HK-2 (cell line): ENCODE results near the gene CCDC40.
A peak's percentile ranks its signal among the peaks of the same experiment; 100 is the strongest.

Experiments used
- DNase-seq: peaks from one replicate; pipeline ENCODE4 v3.0.0-alpha.2; 2018; ENCODE audit not compliant: unreplicated experiment

CCDC40 gene

GRCh38 chr17:80047176-80047575 is 10.7 kb downstream of the CCDC40 start:
- DNase-seq = no peak

- no peak for DNase-seq
Observed at GRCh38 chr17:80049986-80050385, 13.5 kb downstream of the CCDC40 start.

DNA sequence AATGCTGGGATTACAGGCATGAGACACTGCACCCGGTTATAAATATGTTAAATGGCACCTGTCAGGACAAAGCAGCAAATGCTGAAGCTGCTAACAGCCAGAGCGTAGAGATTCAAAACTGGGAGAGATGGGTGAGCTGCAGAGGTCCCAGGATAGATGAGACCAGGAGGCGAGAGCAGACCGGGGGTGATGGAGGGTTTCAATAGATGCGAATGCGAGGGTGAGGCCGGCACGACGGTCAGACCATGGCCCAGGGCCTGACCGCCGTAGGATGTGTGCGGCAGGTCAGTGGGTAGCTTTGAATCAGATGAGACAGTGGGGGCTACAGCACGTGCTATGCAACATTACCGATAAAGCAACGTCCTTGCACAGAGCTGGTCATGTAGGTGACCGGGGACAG is 14.3 kb downstream of the CCDC40 start:
- no peak for DNase-seq

- no peak for DNase-seq
Observed at GRCh38 chr17:80051681-80052080, 15.2 kb downstream of the CCDC40 start.

DNA sequence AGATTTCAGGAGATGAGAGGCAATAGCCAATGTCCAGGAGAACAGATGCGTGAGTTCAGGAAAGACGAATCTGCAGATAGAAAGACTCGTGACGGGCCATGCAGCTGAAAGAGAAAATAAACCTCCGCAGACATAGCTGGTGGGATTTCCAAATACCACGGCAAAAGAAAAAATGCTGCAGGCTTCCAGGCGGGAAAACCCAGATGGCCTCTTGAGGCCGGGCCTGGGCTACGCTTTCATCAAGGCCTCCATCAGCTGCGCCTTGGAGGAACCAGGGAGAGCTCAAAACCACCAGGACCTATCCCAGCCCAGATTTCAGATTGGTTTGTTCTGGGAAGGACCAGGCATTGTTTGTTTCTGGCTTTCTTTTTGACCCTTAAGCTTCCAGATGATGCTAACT is 16.7 kb downstream of the CCDC40 start:
- no peak for DNase-seq

GRCh38 chr17:80055597-80055996 is 19.2 kb downstream of the CCDC40 start:
- DNase-seq = no peak

- no peak for DNase-seq
Observed at GRCh38 chr17:80058311-80058955, 22.0 kb downstream of the CCDC40 start.

DNA sequence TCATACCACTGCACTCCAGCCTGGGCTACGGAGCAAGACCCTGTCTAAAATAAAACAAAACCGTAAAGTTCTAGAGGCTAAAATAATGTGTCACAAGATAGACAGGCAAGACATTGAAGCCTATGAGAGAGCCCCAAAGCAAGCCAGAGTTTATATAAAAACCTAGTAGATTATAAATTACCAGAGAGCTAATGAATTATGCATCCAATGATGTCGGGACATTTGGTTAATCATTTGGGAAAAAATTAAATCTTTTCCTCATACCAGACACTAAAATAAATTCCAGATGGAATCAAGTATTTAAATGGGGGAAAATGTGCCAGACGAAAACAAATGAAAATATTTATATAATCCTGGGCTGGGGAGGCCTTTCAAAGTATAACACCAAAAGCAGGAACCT is 24.2 kb downstream of the CCDC40 start:
- DNase-seq = no peak

- DNase-seq = no peak
Observed at GRCh38 chr17:80061421-80061820, 25.0 kb downstream of the CCDC40 start.

- peak; percentile 70 for DNase-seq
Observed at GRCh38 chr17:80063830-80064585, 27.6 kb downstream of the CCDC40 start.

DNA sequence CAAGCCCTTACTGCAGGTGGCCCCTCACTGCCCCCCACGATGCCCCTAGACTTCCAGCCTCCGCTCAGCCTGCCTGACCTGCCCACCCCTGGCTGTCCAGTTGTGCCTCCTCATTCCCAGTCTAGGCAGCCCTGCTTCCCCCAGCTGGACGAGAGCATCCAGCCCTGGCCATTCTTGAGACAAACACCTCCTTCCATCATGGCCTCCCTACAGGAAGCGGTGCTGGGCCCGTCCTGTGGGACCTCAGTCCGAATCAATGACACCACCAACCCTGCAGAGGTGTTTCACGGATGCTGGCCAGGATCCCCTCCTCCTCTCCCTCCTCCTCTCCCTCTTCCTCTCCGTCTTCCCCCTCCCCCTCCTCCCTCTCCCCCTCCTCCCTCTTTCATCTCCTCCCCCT is 28.3 kb downstream of the CCDC40 start:
- DNase-seq = no peak

GRCh38 chr17:80065478-80066170 is 29.2 kb downstream of the CCDC40 start:
- no peak for DNase-seq

DNA sequence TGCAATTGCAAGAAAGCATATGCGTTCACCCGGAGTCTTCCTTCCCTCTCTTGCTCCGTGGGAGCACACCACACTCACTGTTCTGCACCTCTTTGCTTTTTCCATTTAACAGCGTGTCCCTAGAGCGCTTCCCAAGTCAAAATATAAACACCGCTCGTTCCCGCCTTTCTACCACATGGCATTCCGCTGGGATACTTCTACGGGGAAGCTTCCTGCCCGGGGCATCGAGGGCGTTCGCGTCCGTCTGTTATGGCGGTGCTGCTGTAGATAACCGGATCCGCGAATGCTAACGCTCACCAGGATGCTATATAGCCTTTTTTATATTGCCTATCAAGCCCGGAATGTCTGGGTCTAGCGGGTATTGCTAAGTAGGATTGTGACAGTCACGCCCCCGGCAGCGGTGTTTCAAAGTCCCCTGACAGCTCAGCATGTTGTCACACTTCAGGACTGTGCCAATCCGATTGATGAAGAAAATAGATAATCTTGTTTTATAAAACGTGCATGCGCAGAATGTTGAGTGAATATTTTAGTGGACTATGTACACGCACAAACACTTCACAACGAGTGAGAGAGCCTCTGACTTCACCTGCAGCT is 31.0 kb downstream of the CCDC40 start:
- no peak for DNase-seq

GRCh38 chr17:80068301-80069222 is 32.1 kb downstream of the CCDC40 start:
- DNase-seq = no peak

DNA sequence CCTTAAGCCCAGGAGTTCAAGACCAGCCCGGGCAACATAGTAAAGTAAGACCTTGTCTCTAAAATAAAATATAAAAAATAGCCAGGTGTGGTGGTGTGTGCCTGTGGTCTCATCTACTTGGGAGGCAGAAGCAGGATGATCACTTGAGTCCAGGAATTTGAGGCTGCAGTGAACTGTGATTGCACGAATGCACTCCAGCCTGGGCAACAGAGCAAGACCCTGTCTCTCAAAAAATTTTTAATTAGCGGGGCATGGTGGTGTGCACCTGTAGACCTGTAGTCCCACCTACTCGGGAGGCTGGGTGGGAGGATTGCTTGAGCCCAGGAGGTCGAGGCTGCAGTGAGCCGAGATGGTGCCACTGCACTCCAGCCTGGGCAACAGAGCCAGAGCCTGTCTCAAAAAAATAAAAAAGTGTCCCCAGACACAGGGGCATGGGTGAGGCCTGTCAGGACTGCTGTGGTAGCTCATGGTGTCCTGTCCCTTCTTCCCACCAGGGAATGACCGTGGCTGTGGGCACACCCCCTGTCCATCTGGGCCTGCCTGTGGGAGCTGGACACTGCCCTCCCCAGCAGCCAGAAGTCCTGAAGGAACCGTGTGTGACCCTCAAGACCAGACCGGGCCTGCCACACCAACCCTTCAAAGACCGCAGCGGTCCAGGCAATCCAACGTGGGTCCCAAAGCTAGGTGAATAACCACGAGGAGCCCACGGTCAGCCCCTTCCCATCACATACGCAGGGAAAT is 34.1 kb downstream of the CCDC40 start:
- no peak for DNase-seq

DNA sequence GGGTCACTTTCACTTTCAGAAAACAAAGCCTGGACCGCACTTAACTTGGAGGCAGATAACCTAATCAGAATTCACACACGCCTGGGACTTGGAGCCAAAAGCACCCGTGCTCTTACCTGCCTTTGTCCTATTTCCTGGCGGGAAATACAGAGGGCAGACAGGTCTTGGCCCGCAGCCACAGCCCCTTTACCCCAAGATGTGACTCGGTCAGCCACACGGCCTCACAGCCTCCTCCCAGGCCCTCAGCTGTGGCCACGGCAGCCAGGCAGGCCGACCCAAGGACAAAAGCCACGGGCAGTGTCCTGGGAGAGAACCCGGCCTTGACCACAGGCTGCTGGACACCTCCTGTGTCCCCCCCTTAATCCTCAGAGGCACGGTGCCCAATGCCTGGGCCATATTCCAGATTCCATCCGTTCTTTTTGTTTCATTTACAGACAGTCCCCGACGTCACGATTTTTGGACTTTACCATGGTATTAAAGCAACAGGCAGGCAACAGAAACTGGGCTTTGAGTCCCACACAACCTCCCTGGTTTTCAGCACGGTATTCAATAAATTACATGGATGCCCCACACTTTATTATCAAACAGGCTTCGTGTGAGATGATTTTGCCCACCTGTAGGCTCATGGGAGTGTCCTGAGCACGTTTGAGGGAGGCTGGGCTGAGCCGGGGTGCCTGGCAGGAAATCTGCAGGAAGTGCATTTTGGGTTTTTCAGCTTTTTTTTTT is 34.8 kb downstream of the CCDC40 start:
- no peak for DNase-seq

GRCh38 chr17:80072410-80072809 is 36.0 kb downstream of the CCDC40 start:
- no peak for DNase-seq

DNA sequence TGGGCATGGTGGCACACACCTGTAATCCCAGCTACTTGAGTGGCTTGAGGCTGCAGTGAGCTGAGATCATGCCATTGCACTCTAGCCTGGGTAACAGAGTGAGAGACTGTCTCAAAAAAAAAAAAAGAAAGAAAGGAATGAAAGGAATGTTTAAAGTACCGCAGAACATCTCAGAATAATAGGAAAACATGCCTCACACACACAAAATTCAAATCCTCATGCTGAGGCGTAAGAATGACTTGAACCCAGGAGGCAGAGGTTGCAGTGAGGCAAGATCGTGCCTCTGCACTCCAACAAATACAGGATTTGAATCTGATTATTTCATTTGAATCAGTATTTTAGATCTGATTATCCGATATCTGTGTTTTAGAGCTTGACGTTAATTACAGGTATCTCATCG is 43.6 kb downstream of the CCDC40 start:
- no peak for DNase-seq

DNA sequence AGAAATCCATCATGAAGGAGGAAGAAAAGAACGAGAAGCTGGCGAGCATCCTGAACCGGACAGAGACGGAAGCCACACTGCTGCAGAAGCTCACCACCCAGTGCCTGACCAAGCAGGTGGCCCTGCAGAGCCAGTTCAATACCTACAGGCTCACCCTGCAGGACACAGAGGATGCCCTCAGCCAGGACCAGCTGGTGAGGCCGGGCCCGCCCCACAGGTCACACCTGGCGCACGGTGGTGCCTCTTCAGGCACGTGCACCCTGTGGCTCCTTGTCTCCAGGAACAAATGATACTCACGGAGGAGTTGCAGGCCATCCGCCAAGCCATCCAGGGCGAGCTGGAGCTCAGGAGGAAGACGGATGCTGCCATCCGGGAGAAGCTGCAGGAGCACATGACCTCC is 45.2 kb downstream of the CCDC40 start:
- no peak for DNase-seq
